ENCODE data around the gene SHMT2. TPM values are rescaled to one million over a fixed set of nuclear protein-coding genes. Genes with fewer than 3 reads are reported as not detected.

Gene SHMT2
- total RNA-seq, 4 donors from 2014 or later: 20.5 to 42.4 (median 34.4) TPM

DNA sequence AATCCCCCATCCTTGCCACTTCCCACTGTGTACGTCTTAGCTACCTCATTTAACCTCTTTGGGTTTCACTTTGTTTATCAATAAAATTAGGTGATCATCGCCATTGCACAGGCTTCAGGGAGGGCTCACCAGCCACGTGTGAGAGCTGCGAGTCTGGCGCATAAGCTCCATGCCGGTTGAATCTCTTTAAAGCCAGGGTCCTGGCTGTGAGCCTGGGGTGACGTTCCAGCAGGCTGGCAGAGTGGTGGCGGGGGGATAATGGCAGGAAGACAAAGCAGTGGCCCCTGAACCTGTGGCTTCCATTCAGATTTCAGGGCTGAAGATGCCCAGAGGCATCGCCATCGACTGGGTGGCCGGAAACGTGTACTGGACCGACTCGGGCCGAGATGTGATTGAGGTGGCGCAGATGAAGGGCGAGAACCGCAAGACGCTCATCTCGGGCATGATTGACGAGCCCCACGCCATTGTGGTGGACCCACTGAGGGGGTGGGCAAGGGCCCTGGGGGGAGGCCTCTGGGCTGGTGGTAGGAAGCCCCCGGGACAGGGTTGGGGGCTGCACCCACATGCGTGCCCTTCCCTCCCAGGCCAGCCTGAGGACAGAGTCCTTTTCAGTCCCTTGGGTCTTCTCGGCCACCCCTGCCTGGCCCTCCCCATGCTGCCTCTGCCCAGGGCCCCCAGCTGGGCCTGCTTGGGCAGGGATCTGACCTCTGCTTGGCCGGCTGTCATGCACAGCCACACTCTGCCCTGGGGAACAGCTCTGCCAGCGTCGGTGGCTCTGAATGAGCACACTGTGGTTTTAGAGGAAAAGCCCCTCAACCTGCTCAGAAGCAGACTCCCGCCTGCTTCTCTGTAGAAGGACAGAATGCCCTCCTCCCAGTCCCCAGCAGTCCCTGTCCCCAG, 21.5 kb upstream of the SHMT2 start:
- TF ChIP-seq, protein P1, sequence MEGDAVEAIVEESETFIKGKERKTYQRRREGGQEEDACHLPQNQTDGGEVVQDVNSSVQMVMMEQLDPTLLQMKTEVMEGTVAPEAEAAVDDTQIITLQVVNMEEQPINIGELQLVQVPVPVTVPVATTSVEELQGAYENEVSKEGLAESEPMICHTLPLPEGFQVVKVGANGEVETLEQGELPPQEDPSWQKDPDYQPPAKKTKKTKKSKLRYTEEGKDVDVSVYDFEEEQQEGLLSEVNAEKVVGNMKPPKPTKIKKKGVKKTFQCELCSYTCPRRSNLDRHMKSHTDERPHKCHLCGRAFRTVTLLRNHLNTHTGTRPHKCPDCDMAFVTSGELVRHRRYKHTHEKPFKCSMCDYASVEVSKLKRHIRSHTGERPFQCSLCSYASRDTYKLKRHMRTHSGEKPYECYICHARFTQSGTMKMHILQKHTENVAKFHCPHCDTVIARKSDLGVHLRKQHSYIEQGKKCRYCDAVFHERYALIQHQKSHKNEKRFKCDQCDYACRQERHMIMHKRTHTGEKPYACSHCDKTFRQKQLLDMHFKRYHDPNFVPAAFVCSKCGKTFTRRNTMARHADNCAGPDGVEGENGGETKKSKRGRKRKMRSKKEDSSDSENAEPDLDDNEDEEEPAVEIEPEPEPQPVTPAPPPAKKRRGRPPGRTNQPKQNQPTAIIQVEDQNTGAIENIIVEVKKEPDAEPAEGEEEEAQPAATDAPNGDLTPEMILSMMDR (IDR thresholded peaks at IDR 0.05): no peak
- TF ChIP-seq POLR2A (IDR thresholded peaks at IDR 0.05): no peak
- no peak for TF ChIP-seq POLR2AphosphoS5 (IDR thresholded peaks at IDR 0.05)
- TF ChIP-seq EP300 (IDR thresholded peaks at IDR 0.05): no peak
- 76 to 83% methylated on average over 3 to 6 of the region's 29 CpGs for WGBS, 2 donors (ENCODE audit: low coverage in 1 of 2)
- no peak for ATAC-seq
- H3K27me3 ChIP-seq: no peaks in the 10 kb centered on the region
- H3K4me1 ChIP-seq: peaks cover 0 to 19% (median 0%) of the 10 kb centered on the region in 3 donors
- H3K4me3 ChIP-seq: no peak overlapping the region
- H3K36me3 ChIP-seq: peaks cover 0 to 97% of the 10 kb centered on the region in 2 donors
- no peaks in the 10 kb centered on the region for H3K9me3 ChIP-seq
- peak overlapping the region in 2 of 4 donors; percentile 31 to 32 for H3K27ac ChIP-seq

DNA sequence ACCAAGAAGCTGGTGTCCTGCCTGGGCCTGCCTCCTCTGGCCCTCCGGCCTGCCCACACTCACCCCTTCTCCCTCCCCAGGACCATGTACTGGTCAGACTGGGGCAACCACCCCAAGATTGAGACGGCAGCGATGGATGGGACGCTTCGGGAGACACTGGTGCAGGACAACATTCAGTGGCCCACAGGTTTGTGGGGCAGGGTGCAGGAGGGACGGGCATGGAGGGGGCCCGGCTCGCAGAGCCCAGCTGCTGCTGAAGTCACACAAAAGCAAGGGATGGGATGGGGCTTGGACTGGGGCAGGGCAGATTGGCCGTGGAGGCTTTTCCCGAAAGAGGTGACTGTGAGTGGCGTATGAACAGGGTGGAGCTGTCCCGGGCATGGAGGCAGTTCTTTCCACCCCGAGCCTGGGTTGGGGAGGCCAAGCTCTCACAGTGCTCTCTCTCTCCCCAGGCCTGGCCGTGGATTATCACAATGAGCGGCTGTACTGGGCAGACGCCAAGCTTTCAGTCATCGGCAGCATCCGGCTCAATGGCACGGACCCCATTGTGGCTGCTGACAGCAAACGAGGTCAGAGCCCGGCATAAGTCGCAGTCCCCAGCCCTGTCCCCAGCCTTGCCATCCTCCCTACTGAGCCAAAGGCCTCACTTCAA, 20.8 kb upstream of the SHMT2 start:
- TF ChIP-seq EP300 (IDR thresholded peaks at IDR 0.05) (no peak), POLR2AphosphoS5 (IDR thresholded peaks at IDR 0.05) (no peak), POLR2A (IDR thresholded peaks at IDR 0.05) (no peak)
- TF ChIP-seq, protein P1 (IDR thresholded peaks at IDR 0.05): no peak
- H3K27me3 ChIP-seq: no peaks in the 10 kb centered on the region
- H3K4me1 ChIP-seq: peaks cover 0 to 26% (median 0%) of the 10 kb centered on the region in 3 donors
- peak overlapping the region in 2 of 4 donors; percentile 31 to 32 for H3K27ac ChIP-seq
- H3K4me3 ChIP-seq: no peak overlapping the region
- H3K36me3 ChIP-seq: peaks cover 0 to 90% of the 10 kb centered on the region in 2 donors
- 77% methylated on average over 10 of the region's 22 CpGs; no CpG with 5 or more reads in 1 of the 2 donors for WGBS, 2 donors (ENCODE audit: low coverage in 1 of 2)
- ATAC-seq: no peak
- no peaks in the 10 kb centered on the region for H3K9me3 ChIP-seq

GRCh38 chr12:57209916-57210315, 19.6 kb upstream of the SHMT2 start:
- no peaks in the 10 kb centered on the region for H3K9me3 ChIP-seq
- no peak overlapping the region for H3K27ac ChIP-seq
- ATAC-seq: no peak
- H3K4me3 ChIP-seq: no peak overlapping the region
- peaks cover 0 to 38% (median 3%) of the 10 kb centered on the region in 3 donors for H3K4me1 ChIP-seq
- H3K36me3 ChIP-seq: peaks cover 0 to 78% of the 10 kb centered on the region in 2 donors
- H3K27me3 ChIP-seq: peaks cover 8% of the 10 kb centered on the region
- WGBS, 2 donors (ENCODE audit: low coverage in 1 of 2): 68 to 75% methylated on average over 3 to 5 of the region's 8 CpGs
- TF ChIP-seq POLR2A (IDR thresholded peaks at IDR 0.05) (no peak), EP300 (IDR thresholded peaks at IDR 0.05) (no peak), POLR2AphosphoS5 (IDR thresholded peaks at IDR 0.05) (no peak)
- TF ChIP-seq, protein P1 (IDR thresholded peaks at IDR 0.05): no peak

DNA sequence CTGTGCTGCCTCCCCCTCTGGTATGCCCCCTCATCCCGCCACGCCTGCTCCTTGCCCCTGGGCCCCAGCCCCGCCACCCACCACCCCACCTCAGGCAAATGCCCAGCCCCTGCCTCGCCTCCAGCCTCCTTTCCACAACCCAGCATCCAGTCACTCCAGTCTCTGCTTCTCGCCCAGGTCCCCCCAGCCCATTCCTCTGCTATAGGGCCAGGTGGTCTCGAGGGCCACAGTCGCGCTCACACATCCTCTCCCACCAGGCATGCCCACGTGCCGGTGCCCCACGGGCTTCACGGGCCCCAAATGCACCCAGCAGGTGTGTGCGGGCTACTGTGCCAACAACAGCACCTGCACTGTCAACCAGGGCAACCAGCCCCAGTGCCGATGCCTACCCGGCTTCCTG, 19.1 kb upstream of the SHMT2 start:
- 100% methylated on average over 2 of the region's 15 CpGs; no CpG with 5 or more reads in 1 of the 2 donors for WGBS, 2 donors (ENCODE audit: low coverage in 1 of 2)

More for the DNA sequence above, 19.1 kb upstream of the SHMT2 start:
- TF ChIP-seq POLR2AphosphoS5 (IDR thresholded peaks at IDR 0.05) (no peak), EP300 (IDR thresholded peaks at IDR 0.05) (no peak), POLR2A (IDR thresholded peaks at IDR 0.05) (no peak)
- TF ChIP-seq, protein P1 (IDR thresholded peaks at IDR 0.05): no peak
- Histone ChIP-seq H3K9me3 (no peaks in the 10 kb centered on the region), H3K27me3 (peaks cover 13% of the 10 kb centered on the region), H3K4me1 (peaks cover 0 to 43% (median 3%) of the 10 kb centered on the region in 3 donors), H3K4me3 (no peak overlapping the region), H3K36me3 (peaks cover 0 to 73% of the 10 kb centered on the region in 2 donors), H3K27ac (no peak overlapping the region)
- no peak for ATAC-seq
